GM15510 (cell line): ENCODE results near the gene DDIAS.

Source experiments
- POLR2A ChIP-seq: IDR thresholded peaks from 3 replicates; pipeline ENCODE4 v1.6.1; 2011; ENCODE audit warnings: borderline replicate concordance; ENCODE audit not compliant: insufficient read length; ENCODE audit errors: extremely low read depth

The DDIAS gene

GRCh38 chr11:82872377-82873150, 29.0 kb upstream of the DDIAS start:
- TF ChIP-seq POLR2A, result no peak

GRCh38 chr11:82873919-82874333, 27.6 kb upstream of the DDIAS start:
- TF ChIP-seq POLR2A, result no peak

- TF ChIP-seq POLR2A, result no peak
These were observed 26.7 kb upstream of the DDIAS start for GRCh38 chr11:82874646-82875523.

GRCh38 chr11:82883853-82884252, 17.7 kb upstream of the DDIAS start:
- TF ChIP-seq POLR2A, result no peak

- TF ChIP-seq POLR2A, result no peak
These were observed 12.2 kb upstream of the DDIAS start for GRCh38 chr11:82889133-82890001.

GRCh38 chr11:82890002-82890341, 11.6 kb upstream of the DDIAS start:
- TF ChIP-seq POLR2A, result no peak

GRCh38 chr11:82890936-82891335, 10.6 kb upstream of the DDIAS start:
- no peak for TF ChIP-seq POLR2A

- TF ChIP-seq POLR2A, result no peak
These were observed 8.8 kb upstream of the DDIAS start for GRCh38 chr11:82892611-82893169.

- no peak for TF ChIP-seq POLR2A
These were observed 6.0 kb upstream of the DDIAS start for GRCh38 chr11:82895437-82896091.

- TF ChIP-seq POLR2A, result no peak
These were observed 5.4 kb upstream of the DDIAS start for GRCh38 chr11:82896183-82896582.

- no peak for TF ChIP-seq POLR2A
These were observed 3.3 kb upstream of the DDIAS start for GRCh38 chr11:82898241-82898640.

GRCh38 chr11:82899186-82899820, 2.2 kb upstream of the DDIAS start:
- TF ChIP-seq POLR2A, result no peak

- TF ChIP-seq POLR2A, result no peak
These were observed 1.6 kb upstream of the DDIAS start for GRCh38 chr11:82899957-82900276.
